HT1080 (cell line): ENCODE measurements around the gene CLPTM1. TPM values are rescaled to one million over a fixed set of nuclear protein-coding genes. Genes with fewer than 3 reads are reported as not detected.
"Not testable (repeated sequence)": the region's sequence is repeated elsewhere in the genome, so short reads cannot be mapped to it uniquely, and the experiment has no call there.

ENCODE experiments used
- DNase-seq: peaks from one replicate; pipeline ENCODE4 v3.0.0-alpha.2; 2015; ENCODE audit warnings: low read depth
- total RNA-seq: library from RNA; depleted of rRNA; stranded (reverse); fragments of >200 nt; shearing (Covaris generic); gene quantifications from 2 replicates; pipeline ENCODE4 v1.2.3, GENCODE V29; 2014

The CLPTM1 gene
- total RNA-seq, 1 experiment from 2014 or later: 51.5 TPM

DNA sequence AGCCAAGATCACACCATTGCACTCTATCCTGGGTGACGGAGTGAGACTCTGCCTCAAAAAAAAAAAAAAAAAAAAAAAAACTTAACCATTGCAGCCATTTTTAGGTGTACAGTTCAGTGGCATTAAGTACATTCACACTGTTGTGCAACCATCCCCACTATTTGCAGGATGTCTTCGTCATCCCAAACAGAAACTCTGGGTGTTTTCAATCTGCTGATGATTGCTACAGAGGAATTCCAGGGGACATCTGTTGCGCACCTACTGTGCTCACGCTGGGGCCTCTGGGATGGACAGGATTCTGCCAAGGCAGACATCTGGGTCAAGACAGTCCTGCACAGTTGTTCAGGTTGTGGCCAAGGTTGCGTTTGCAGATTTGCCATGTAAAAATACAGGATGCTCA is 15.5 kb upstream of the CLPTM1 start:
- DNase-seq: no peak

DNA sequence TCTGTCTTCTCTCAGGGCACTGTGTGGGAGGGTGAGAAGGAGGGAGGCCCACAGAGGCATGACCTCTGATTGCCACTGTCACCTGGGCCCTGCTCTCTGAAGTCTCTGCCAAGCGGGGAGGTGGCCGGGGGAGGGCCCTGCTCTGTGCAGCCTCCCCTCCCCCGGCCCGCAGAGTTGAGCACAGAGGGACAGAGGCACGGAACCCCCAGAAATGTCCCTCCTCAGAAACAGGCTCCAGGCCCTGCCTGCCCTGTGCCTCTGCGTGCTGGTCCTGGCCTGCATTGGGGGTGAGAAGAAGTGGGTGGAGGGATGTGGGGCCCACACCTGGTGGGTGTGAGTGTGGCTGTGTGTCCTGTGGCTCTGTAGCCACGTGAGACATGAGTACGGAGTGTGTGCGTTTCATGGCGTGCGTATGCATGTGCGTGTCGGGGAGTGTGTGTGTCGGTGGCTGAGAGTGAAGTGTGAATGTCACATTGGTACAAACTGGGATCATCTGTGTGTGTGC is 13.1 kb upstream of the CLPTM1 start, which contains the start of gene APOC4:
Gene APOC4 (plus strand): TSS at position 171 of the 505 bp plus-strand sequence. CDS start 41 bp downstream, at position 212.
- no peak for DNase-seq

DNA sequence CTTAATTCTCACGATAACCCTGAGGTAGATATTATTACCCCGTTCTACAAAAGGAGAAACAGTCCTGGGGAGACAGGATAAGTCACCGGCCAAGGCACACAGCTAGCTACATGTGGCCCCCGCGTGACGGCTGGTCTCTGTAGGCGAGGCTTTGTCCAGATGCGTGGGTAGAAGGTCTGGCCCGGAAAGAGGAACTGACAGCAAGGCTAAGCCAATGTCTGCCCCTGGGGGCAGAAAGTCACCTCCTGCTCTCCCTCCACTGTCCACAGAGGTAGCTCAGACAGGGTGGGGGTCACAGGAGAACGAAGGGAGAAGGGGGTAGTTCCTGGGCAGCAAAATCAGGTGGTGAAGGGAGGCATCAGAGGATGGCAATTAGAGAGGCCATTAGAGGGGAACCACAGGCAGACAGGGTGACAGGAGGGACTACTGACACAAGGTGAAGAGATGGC is 11.4 kb upstream of the CLPTM1 start:
- no peak for DNase-seq

- DNase-seq: no peak
Observed at GRCh38 chr19:44947041-44947581, 8.1 kb upstream of the CLPTM1 start.

- no peak for DNase-seq
Observed at GRCh38 chr19:44948237-44948636, 6.9 kb upstream of the CLPTM1 start.

- no peak for DNase-seq
Observed at GRCh38 chr19:44948763-44949374, 6.3 kb upstream of the CLPTM1 start.

- no peak for DNase-seq
Observed at GRCh38 chr19:44949550-44949949, 5.6 kb upstream of the CLPTM1 start.

DNA sequence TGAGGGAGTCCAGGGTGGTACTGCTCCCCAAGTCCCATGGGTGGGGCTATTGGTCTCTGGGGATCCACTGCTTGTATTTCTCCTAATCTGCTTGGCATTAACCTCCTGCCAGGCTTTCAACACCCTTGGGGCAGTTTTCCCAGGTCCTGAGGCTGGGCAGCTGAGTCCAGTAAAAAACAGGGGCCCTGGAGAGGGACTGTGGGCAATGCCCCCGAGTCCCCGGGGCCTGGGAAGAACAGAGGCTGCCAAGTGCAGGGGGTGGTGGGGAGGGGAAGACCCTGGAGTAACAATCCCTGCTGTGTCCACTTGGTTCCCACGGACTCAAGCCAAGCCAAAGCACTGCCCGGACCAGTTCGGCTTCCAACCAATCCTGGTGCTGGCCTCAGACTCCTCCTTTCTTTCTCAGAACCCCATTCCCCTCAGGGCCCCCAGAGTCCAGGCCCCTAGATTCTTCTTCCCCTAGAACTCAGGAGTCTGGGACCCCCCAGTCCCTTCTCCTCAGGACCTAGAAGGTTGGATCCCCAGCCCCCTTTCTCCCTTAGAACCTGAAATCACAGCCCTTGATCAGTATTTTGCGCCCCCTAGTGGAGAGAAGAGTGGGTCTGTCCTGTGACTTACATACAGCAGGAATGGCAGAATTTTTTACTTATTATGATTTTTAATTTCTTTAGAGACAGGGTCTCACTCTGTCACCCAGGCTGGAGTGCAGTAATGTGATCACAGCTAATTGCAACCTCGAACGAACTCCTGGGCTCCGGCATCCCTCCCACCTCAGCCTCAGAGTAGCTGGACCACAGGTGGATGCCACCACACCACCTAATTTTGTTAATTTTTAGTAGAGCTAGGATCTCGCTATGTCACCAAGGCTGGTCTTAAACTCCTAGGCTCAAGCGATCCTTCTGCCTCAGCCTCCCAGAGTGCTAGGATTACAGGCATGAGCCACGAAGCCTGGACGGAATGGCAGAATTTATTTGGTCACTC is 3.7 kb upstream of the CLPTM1 start:
- peak; percentile 40 for DNase-seq

DNA sequence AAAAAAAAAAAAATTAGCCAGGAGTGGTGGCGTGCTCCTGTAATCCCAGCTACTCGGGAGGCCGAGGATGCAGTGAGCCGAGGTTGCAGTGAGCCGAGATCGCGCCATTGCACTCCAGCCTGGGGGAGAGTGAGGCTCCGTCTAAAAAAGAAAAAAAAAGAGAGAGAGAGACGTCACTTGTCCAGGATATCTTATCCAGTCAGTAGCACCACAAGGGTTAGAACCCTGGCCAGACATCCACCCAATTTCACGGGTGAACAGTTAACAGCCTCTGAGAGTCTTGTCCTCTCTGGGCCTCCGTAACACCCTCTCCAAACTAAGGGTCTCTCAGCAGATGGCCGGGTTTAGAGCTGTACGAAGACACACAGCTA is 917 bp upstream of the CLPTM1 start:
- DNase-seq: no peak

DNA sequence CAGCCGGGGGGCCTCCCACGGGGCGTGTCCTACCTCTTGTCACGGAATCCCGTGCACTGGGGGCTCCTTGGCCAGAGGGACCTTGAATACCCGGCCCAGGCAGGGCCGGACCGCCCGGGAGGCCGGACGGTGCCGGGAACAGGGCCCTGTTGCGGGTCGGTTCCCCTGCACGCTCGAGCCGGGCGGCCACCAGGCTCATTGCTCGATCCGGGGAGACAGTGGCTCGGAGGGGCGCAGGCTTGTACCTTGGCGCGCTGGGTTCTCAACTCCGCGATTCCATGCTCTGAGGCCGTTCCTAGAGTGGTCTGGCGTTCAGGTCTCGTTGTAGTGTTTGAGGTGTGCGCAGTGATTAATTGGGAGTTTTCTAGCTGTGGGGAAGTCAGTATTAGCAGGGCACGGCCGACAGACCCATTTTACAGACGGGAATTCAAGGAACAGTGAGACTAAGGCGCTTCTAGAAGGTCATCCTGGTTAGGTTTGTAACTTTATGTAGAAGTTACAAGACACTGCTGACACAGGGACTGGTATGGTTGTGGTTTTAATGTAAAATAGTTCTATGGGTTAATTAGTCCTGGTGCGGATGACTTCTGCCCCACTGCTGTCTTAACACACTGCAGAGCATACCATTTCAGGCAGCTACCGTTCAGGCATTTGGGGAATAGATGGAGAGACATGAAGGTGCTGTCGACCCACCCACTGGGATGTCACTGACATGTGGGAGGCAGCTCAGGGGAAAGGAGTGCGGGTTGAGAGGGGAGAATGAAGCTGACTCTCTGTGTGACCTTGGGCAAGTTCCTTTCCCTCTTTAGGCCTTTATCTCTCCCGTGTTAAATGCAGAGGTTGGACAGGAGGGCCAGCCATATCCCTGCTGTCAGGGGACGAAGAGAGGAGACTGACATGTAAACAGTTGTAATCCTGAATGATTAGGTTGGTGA is 592 bp downstream of the CLPTM1 start:
- no peak for DNase-seq

DNA sequence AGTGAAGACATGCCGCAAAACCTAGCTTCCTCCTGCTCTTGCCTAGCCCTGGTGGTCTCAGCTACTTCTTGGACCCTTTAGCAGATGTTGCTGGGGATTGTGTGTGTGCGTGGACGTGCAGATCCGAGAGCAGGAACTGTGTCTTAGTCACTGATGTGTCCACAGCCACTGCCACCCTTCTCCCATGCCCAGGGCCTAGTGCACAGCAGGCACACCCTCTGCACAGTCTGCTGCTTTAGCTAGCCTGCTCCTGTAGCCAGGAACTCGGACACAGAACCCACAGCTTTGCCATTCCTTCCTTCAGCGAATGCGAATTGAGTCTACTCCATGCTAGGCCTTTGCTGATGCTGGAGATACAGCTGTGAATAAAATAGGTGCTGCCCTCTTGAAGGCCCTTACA is 2.3 kb downstream of the CLPTM1 start:
- DNase-seq: no peak

DNA sequence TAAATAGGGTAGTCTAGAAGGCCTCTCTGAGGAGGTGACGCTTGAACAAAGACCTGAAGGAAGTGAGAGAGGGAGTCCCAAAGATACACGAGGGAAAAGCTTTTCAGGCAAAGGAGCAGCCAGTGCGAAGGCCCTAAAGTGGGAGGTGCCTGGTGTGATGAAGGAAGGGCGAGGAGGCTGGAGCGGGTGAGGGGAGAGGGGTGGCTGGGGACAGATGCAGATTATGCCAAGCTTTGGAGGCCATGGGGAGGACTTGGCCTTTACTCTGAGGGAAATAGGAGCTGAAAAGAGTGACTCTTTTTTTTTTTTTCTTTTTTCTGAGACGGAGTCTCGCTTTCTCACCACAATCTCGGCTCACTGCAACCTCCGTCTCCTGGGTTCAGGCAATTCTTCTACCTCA is 2.9 kb downstream of the CLPTM1 start:
- no peak for DNase-seq

GRCh38 chr19:44959691-44960090 is 4.5 kb downstream of the CLPTM1 start:
- DNase-seq: no peak

- DNase-seq: no peak
Observed at GRCh38 chr19:44960906-44961728, 5.9 kb downstream of the CLPTM1 start.

- no peak for DNase-seq
Observed at GRCh38 chr19:44961821-44962220, 6.6 kb downstream of the CLPTM1 start.

DNA sequence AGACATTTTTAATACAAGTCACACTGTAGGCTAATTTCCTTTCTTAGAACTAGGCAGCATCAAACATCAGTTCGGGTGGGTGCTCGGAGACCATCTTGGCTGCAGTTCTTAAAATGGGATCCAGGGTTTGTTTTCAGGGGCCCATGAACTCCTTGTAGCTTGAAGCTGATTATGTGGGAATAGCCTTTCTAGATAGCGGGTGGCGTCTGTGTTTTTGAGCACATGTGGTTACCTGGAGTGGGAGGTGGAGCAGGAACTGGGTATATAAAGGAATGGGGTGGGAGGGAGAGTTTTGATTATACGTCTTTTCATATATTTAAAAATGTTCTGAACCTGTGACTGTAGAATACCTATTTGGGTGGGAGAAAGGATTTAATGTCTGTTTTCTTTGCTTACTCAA is 12.9 kb downstream of the CLPTM1 start:
- DNase-seq: no peak

- DNase-seq: no peak
Observed at GRCh38 chr19:44968670-44969069, 13.5 kb downstream of the CLPTM1 start.

- no peak for DNase-seq
Observed at GRCh38 chr19:44969437-44969836, 14.3 kb downstream of the CLPTM1 start.

DNA sequence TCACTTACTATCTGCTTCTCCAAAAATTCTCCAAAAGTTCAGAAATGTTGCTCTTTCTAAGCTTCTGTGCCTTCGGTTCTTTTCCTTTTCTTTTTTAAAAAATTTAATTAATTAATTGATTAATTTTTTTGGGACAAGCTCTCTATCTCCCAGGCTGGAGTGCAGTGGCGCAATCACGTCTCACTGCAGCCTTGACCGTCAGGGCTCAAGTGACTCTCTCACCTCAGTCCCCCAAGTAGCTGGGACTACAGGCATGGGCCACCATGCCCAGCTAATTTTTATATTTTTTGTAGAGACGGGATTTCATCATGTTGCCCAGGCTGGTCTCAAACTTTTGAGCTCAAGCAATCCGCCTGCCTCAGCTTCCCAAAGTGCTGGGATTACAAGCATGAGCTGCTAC is 16.3 kb downstream of the CLPTM1 start:
- DNase-seq: not testable (repeated sequence)

DNA sequence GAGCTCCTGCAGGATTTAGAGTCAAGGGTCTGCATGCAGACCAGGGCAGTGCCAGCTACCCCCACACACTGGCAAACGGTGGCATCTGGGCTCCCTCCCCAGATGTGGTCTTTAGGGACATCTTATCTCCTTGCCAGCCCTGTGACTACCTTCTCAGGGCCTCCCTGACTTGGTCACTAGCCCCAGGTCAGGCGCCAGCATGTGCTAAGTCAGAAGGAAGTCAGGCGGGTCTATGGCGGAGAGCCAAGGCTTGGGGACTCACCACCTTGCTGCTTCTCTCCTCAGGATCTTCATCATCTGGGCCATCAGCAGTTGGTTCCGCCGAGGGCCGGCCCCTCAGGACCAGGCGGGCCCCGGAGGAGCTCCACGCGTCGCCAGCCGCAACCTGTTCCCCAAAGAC is 17.6 kb downstream of the CLPTM1 start:
- no peak for DNase-seq
